GM12801 (cell line): ENCODE measurements around the gene RASA3.

ENCODE experiments used
- CTCF ChIP-seq: IDR thresholded peaks from one replicate; pipeline ENCODE4 v1.5.1; 2011; ENCODE audit warnings: control low read depth; ENCODE audit not compliant: insufficient read length; ENCODE audit errors: extremely low read depth

The RASA3 gene

GRCh38 chr13:114118086-114118485, 14.3 kb downstream of the RASA3 start:
- no peak for TF ChIP-seq CTCF

GRCh38 chr13:114116734-114117133, 15.7 kb downstream of the RASA3 start:
- no peak for TF ChIP-seq CTCF

- no peak for TF ChIP-seq CTCF
These were observed 16.6 kb downstream of the RASA3 start for GRCh38 chr13:114115796-114116195.

- TF ChIP-seq CTCF, result no peak
These were observed 17.2 kb downstream of the RASA3 start for GRCh38 chr13:114115191-114115671.

GRCh38 chr13:114114006-114114640, 18.3 kb downstream of the RASA3 start:
- no peak for TF ChIP-seq CTCF

- no peak for TF ChIP-seq CTCF
These were observed 19.5 kb downstream of the RASA3 start for GRCh38 chr13:114112826-114113322.

GRCh38 chr13:114112231-114112825, 20.1 kb downstream of the RASA3 start:
- no peak for TF ChIP-seq CTCF
